ENCODE results near the gene STYXL1.

- TF ChIP-seq CTCF (IDR thresholded peaks at IDR 0.05) (no peak), POLR2A (IDR thresholded peaks at IDR 0.05) (no peak)
Observed at GRCh38 chr7:75981203-75981452, 66.7 kb downstream of the STYXL1 start.
